Measurements from ENCODE around the gene SLC25A13.
A peak's percentile ranks its signal among the peaks of the same experiment; 100 is the strongest.
"Not testable (repeated sequence)": the region's sequence is repeated elsewhere in the genome, so short reads cannot be mapped to it uniquely, and the experiment has no call there.

SLC25A13 gene

DNA sequence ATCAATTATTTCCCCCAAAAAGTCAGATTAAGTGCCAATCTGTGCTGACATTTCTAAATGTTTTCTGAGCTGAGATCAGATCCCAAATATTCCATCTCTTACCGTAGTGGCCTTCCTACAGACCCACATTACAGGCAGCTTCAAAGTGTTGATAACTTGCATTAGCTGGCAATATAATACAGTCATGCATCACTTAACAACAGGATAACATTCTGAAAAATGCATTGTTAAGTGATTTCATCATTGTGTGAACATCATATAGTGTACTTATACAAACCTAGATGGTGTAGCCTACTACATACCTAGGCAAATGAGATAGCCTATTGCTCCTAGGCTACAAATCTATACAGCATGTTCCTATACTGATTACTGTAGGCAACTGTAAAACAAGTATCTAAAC, 22.4 kb downstream of the SLC25A13 start:
- peak; percentile 75 for DNase-seq (ENCODE audit: low read depth)

DNA sequence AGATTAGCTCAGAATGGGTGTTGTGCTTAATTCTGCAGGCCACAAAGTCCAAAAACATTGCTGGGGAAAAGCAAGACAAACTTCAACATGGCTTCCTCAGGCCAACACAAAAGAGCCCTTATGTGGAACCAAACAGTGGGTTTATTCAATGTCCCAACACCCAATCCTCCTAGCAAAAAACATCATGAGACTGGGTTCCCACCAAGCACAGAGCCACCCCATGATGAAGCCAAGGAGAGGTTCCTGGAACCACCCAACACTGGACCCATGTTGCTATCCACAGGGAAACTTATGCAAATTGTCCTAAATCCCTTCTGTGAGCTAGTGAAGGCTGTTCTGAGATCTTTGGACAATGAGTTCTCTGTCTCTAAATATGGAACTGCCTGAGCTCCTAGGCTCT, 24.0 kb downstream of the SLC25A13 start:
- no peak for DNase-seq (ENCODE audit: low read depth)

DNA sequence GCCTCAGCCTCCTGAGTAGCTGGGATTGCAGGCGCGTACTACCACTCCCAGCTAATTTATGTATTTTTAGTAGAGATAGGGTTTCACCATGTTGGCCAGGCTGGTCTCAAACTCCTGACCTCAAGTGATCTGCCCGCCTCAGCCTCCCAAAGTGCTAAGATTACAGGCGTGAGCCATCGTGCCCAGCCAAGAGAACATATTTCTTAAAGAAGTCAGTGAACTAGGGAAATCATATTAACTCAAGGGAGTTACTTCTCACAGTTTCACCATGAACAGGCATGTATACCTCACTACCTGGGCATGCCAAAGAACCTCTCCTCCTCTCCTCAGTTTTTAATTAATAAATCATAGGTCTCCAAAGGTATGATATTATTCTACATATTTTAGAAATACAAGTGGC, 24.5 kb downstream of the SLC25A13 start:
- not testable (repeated sequence) for DNase-seq (ENCODE audit: low read depth)

DNA sequence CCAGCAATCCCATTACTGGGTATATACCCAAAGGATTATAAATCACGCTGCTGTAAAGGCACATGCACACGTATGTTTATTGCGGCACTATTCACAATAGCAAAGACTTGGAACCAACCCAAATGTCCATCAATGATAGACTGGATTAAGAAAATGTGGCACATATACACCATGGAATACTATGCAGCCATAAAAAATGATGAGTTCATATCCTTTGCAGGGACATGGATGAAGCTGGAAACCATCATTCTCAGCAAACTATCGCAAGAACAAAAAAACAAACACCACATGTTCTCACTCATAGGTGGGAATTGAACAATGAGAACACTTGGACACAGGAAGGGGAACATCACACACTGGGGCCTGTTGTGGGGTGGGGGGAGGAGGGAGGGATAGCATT, 28.0 kb downstream of the SLC25A13 start:
- not testable (repeated sequence) for DNase-seq (ENCODE audit: low read depth)

DNA sequence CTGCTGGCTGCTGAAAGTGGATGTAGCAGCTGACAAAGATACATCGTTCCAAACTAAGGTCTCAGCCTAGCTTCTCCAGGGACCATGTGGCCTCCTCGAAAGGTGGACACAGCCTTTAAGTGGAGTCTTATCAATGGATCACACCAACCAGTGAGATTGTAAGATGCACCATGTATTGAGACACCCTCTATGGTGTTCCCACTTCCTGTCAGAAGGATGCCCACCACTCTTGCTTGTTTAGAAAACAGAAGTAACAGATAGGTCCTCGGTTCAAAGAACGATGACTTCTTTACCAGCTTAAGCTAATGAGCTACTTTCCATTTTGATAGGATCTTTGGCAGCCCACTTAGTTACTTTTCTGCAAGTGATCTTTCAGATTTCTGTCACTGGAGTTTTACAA, 34.3 kb downstream of the SLC25A13 start:
- DNase-seq (ENCODE audit: low read depth), result no peak

DNA sequence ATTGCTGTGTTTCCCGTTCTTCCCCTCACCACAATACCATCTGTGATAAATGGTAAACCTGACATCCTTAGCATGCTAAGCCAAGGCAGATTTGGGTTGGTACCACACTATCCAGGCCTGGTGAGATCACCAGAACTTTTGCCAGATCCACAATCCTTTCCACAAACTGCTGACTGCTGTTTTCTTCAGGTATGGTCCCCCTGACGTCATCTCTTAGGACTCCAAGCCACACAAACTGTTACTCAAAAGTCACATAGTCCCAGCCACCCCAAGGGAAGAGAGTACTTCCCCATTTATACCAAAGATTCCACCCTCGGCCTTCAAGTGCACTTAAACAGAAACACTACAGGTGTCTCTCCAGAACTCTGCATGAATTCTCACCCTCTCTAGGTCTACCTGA, 34.8 kb downstream of the SLC25A13 start:
- DNase-seq (ENCODE audit: low read depth), result no peak

DNA sequence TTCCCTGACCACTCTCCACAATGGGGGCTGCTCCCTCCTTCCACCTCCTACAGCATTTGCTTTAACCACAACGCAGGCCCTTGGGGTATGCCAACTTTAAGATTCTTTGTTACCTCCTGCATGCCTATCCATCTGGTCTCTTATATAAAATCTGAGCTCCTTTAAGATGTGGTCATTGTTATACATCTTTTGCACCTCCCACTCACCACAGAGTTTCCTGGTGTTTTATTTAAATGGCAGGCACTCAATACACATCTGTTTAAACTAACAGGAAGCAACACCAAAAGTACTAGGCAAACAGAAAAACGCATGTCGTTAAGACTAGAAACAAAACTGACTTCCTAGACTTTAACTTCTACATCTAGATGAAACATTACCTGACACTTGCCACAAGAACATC, 36.3 kb downstream of the SLC25A13 start:
- DNase-seq (ENCODE audit: low read depth), result no peak

DNA sequence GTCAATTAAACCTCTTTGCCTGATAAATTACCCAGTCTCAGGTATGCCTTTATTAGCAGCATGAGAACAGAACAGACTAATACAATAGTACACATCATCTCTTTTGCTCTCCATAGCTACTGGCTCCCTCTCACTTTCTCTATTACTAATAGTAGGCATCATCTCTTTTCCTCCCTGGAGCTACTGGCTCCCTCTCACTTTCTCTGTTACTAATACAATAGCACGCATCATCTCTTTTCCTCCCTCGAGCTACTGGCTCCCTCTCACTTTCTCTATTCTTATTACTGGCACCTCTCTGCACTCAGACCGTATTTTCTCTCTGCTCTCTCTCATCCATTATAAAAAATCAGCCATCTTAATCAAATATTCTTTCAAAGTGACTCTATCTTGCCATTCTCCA, 37.1 kb downstream of the SLC25A13 start:
- DNase-seq (ENCODE audit: low read depth), result no peak

DNA sequence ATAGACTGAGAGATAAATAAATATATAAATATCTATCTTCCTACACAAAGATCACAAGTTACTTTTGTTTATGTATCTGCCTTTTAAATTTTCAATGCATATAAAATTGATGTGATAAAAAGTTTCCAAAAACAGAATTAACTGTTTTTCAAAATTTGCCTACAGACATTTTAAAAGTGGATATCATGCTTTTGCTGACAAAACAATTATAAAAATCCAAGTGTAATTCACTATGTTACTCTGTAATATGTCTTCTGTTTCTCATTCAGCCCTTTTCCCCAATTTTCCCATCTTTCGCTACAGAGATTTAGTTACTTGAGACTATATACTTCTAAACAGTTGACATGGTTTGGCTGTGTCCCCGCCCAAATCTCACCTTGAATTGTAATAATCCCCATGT, 37.7 kb downstream of the SLC25A13 start:
- no peak for DNase-seq (ENCODE audit: low read depth)

DNA sequence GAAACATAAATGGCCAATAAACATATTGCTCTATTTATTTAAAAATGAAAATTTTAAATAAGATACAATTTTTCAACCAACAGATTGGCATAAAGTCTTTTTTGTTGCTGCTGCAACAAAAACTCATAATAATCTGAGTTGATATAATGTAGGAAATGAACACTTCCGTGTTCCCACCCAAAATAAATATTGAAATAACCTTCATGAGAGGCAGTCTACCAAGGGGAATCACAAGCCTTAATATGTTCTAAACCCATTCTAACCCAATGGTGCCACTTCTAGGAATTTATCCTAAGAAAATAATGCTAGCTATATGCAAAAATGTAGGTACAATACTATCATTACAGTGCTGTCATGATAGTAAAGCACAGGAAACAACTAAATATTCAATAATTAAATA, 39.1 kb downstream of the SLC25A13 start:
- DNase-seq (ENCODE audit: low read depth), result no peak

DNA sequence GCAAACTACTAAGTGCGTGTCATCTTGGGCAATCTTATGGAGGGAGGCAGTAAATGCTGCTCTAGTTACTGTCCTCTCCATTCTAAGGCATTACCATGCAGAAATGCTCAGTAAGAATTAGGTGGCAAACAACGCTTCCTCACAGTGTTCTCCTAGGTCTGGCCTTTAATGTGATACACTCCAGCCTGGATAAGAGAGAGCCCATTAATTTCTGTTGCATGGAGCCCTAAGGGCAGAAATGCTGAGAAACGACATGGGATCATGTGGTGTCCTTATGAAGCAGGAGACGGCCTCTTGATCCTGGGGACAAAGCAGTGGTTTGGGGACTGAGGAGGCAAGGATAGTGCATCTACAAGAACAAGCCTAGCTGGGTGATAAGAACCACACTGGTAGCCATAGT, 44.0 kb downstream of the SLC25A13 start:
- no peak for DNase-seq (ENCODE audit: low read depth)

DNA sequence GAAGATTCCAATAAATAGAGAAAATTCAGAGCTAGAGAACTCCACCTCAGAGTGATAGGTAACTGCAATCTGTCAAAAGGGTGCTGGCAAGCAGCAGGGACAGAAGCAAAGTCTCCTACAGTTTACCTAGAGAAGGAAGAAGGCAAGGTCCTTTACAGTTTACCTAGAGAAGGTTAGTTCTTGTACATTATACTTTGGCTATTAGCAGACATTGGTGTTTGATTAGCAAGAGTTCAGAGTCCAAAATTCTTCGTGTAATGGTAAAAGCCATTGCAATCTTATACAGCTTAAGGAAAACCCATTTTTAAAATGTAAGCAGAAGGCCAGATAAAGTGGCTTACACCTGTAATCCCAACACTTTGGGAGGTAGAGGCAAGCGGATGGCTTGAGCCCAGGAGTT, 45.9 kb downstream of the SLC25A13 start:
- no peak for DNase-seq (ENCODE audit: low read depth)

DNA sequence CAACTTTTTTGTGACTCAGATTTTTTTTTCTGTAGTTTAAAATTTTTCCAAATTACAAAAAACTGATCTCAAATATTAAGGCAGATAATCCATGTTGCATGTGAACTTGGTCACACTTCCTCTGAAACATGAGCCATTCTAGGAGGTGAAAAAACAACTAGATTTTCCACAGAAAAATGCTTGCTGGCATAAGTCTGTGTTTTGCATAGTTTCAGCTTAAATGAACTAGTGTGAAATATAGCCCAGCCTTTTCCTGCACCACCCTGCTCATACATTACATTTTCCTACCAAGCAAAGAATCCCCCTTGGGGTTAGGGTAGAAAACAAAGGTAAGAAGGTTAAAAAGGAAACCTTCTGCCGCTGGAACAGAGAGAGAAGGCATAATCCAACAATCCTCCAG, 48.2 kb downstream of the SLC25A13 start:
- DNase-seq (ENCODE audit: low read depth), result no peak

DNA sequence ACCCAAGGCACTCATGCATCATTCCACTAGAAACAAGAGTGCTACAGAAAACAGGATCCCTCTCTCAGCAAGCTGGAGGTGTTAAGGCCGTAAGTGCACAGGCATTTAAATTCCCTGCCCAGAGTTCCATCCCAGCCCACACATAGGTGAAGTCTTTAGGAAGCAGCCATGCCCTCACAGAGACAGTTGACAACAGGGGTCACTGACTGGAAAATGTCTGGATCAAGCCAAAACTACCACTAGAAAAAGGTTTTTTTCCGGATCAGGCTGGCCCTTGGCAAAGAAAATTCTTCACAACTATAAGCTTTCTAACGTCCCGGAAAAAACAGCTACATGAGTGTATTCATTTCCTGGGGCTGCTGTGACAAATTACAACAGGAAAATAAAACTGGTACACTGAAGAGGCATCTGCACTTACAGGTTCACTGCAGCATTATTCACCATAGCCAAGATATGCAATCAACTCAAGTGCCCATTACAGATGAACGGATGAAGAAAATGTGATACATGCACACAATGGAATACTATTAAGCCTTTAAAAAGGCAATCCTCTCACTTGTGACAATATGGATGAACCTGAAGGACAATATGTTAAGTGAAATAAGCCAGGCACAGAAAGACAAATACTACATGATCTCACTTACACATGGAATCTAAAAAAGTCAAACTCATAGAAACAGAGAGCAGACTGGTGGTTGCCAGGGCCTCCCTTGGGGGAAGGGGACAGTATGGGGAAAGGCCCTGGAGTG, 52.5 kb downstream of the SLC25A13 start:
- no peak for DNase-seq (ENCODE audit: low read depth)

DNA sequence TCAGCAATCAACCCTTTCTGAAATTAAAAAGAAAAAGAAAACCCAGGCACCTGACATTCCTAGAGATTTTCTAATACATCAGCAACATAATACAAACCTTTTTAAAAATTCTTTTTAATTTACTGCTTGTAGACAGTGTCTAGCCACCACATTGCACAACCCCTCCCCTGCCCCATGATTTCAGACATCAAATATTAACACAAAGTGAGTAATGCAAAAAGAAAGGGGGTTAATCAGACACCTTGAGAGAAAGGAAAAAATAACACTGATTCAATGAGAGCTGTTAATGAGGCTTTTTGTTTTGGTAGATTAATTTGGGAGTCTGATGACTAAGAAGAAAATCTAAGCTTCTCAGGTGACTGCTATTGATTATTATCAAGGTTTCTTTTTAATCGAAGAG, 55.3 kb downstream of the SLC25A13 start:
- DNase-seq (ENCODE audit: low read depth), result peak; percentile 8

DNA sequence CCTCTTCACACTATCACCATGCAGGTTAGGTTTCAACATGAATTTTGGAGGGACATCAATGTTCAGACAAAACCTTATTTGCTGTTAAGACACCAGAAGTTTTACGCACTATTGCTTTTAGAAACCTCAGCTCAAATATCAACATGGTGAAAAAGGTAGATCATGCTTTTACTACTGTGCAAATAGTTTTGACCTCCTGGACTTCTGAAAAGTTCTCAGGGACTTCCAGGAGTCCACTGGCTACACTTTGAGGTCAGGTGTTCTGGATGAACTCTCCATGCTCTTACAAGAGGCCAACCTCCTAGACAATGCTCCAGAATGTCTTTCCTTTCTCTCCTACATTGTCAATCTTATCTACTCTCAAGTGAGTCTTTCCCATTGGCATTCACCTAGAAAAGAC, 55.9 kb downstream of the SLC25A13 start:
- DNase-seq (ENCODE audit: low read depth), result no peak

DNA sequence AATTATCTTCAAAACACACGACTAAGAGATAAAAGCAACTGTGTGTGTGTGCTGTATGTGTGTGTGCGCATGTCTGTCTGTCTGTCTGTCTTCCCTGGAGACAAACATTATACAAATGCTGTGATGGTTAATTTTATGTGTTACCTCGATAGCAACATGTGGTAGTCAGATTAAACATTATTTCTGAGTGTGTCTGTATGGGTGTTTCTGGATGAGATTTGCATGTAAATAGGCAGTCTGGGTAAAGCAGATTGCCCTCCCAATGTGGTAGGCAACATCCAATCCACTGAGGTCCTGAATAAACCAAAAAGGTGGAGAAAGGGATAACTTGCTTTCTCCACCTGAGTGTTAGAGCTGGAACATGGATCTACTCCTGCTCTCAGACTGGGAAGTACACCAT, 67.9 kb downstream of the SLC25A13 start:
- no peak for DNase-seq (ENCODE audit: low read depth)

DNA sequence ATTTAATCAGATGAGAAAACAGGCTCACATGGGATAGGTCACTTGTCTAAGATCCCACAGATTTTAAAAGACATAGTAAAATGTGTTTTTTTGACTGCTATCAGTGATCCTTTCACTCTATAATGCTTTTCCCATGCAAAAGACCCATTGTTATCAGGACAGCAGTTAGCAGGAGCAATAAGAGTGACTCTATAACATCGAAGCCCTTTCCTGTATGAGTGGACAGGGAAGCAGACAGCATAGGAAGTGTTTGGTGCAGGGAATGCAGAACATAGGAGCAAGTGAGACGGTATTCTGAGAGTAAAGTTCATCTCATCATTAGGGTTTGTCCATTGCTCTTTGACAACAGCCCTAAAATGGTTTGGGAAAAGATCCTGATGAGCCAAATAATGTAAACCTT, 68.5 kb downstream of the SLC25A13 start:
- DNase-seq (ENCODE audit: low read depth), result no peak

DNA sequence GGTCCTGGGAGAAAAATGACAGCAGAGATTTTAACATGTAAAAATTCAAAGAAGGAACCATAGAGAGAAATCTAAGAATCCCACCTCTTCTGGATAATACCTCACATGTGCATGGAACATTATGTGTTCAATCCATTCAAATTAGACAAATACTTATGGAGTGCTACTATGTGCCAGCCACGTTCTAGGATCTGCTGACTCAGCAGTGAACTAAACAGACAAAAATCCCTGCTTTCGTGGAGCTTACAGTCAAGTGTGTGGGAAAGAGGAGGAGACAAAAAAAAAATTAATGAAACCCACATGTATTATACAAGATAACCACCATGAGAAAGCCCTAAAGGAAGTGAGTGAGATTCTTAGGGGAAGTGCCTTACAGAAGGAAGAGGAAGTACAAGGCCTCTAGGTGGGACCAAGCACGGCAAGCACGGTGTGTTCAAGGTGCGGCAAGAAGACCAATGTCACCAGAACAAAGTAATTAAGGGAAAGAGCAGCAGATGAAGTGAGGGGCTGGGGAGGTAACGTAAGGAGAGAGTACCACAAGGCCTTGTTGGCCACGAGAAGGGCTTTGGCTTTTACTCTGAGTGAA, 71.0 kb downstream of the SLC25A13 start:
- DNase-seq (ENCODE audit: low read depth), result peak; percentile 37

DNA sequence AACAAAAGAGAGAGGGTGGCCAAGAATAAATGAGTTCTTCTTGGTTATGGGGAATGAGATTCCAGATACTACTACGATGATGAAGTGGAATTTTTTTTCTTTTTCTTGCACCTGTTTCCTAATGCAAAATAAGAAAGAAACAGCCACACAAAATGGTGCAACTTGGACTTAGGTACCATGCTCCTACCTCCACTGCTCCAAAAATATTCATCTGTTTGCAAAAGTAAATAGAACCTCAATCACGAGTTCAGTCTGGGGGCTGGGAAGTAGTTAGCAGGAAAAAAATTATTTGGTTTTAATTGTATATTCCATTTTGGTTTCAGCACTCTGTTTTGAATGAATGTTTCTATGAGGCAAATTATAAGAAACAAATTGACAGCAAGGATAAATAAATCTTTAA, 73.5 kb downstream of the SLC25A13 start:
- no peak for DNase-seq (ENCODE audit: low read depth)

DNA sequence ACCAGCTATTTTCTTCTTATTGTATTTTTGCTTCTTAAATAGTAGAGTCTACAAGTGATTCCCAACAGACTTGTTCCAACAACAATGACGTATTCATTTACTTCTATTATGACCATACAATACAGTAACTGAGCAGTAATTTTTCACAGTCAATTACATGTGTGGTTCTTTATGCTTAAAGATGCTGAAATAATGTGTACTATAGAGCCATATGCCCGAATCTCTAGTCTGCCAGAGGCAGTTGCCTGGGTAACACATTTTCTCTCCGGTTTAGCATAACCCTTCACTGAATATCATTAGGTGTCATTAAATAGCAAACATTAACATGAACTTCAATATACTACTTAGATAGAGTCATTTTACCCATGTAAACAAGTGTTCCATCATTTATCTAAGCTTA, 75.0 kb downstream of the SLC25A13 start:
- DNase-seq (ENCODE audit: low read depth), result no peak

DNA sequence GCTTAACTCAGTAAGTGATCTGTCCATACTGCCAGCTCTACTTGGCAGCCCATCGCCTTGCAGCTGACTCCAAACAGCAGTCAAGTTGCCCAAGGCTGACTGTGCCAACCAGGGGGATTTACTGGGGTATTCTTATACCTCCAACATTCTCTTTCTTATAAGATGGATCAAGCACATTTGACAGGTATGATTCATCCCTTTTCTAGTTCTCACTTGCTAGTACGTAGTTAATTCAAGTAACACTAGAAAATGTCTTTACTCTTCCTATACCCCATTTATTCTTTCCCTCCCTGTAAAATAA, 77.0 kb downstream of the SLC25A13 start:
- no peak for DNase-seq (ENCODE audit: low read depth)

DNA sequence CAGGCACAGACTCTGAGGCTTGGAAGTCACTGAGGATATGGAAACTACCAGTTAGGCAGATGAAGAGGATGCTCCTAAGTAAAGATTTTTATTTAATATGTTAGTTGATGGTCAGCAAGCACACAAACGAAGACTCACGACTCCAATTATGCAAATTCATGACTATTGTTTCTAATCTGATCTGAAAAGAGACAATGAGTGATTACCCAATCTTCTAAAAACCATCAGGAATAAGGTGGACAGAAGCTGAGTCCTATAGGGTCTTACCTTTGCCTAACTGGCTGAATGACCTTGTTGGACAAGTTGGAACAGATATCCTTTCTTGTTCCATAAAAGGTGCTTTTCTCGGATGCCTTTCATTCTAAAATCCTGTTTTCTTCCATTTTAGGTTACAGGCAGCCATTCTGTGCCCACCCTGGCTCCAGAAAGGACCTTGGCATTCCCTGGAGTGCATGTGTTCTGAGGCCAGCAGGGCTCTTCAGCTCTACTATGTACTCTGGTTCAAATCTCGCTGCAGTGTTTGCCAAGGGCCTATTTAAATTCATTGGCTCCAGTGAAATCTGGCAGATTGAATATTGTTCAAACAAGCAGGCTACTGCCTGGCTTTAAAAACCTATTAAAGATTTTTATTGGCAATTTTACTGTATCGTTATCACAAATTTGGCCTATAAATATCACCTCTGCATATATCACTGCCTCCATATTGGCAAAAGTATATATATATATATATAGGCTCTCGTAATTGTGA, 77.5 kb downstream of the SLC25A13 start:
- no peak for DNase-seq (ENCODE audit: low read depth)

DNA sequence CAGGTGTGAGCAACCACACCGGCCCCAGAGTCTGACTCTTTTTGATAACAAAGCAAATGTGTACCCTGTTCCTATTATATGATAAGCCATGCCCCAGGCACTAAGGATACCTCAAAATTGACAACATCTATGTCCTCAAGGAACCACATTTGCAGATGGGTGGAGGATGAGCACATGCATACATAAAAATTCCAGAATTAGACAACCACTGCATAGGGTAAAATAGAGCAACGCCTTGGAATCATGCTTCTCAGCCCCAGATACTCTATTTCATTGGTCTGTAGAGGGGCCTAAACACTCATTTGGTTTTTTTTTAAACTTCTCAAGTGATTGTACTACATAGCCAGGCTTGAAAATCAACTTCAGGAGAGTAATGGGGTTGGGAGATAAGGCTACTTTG, 78.7 kb downstream of the SLC25A13 start:
- DNase-seq (ENCODE audit: low read depth), result no peak

Data from amniotic epithelial cell (primary cell).